ENCODE results near the gene EMC8. TPM values are rescaled to one million over a fixed set of nuclear protein-coding genes. Genes with fewer than 3 reads are reported as not detected.

Gene EMC8
- total RNA-seq, 1 donor from 2014 or later = 26.3 TPM

DNA sequence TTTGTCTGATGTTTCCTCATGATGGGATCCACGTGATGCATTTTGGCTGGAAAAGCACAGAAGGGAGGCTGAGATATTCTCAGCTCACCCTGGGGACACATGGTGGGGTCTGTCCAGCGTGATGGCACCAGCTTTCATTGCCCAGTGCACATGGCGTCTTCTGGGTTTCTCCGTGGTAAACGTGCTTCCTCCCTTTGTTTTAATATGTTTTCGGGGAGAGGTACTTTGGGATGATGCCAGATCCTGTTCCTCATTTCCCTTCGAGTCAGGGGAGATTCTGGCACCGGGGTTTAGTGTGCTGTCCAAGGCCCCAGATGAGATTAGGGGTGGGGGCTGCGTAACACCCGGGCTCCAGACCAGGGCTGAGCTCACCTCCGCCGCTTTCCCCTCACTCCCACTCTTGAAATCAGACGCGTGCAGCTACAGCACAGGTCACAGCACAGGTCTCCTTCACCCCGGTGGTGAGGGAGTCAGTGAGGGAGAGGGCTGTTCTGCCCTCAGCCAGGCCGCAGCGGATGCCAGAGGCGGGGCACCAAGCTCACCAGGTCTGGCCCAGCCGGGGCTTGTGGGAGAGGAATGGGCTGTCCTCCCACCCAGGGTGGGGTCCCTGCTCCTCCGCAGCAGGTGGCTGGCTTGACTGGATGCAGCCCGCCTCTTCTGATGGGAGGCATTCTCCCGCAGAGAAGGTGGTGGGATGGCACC, 34.0 kb upstream of the EMC8 start:
- H3K36me3 ChIP-seq (ENCODE audit: control insufficient read depth, insufficient read depth, low read length) = no peaks in the 10 kb centered on the region
- no peak overlapping the region for H3K4me3 ChIP-seq (ENCODE audit: low read depth, low read length)
- TF ChIP-seq, protein P1, sequence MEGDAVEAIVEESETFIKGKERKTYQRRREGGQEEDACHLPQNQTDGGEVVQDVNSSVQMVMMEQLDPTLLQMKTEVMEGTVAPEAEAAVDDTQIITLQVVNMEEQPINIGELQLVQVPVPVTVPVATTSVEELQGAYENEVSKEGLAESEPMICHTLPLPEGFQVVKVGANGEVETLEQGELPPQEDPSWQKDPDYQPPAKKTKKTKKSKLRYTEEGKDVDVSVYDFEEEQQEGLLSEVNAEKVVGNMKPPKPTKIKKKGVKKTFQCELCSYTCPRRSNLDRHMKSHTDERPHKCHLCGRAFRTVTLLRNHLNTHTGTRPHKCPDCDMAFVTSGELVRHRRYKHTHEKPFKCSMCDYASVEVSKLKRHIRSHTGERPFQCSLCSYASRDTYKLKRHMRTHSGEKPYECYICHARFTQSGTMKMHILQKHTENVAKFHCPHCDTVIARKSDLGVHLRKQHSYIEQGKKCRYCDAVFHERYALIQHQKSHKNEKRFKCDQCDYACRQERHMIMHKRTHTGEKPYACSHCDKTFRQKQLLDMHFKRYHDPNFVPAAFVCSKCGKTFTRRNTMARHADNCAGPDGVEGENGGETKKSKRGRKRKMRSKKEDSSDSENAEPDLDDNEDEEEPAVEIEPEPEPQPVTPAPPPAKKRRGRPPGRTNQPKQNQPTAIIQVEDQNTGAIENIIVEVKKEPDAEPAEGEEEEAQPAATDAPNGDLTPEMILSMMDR (IDR thresholded peaks at IDR 0.05; ENCODE audit: insufficient read depth, low read length, severe bottlenecking) = no peak
- FAIRE-seq = no peak
- no peak for DNase-seq (ENCODE audit: low read depth)
- peaks cover 1% of the 10 kb centered on the region for H3K27me3 ChIP-seq (ENCODE audit: control insufficient read depth, insufficient read depth, low read length)

DNA sequence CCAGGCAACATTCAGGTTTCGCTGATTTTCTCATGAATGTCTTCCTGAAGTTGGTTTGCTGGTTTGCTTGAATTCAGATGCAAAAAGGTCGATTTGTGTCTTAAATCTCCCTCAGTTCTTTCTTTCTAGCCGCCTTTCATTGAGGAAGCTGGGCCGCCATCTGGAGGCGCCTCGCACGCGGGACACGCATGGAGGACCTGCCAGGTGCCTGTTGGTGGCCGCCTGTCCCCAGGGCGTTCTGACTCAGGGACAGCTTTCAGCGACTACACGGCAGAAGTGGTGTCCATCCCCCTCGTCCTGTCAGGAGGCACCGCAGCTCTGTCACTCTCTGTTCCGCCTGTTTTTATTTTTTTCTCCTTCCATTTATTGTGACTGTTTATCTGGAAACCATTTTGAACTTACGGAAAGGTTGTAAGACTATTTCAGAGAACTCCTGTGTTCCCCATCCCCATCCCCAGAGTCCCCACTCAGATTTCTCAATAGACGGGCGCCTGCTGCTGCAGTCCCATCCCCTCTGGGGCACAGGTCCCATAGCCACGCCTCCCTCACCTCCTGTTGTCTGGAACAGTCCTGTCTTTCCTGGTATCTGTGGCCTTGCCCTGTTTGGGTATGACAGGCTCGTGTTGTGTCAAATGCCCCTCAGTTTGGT, 33.4 kb upstream of the EMC8 start:
- DNase-seq (ENCODE audit: low read depth) (no peak), FAIRE-seq (no peak)
- TF ChIP-seq, protein P1 (IDR thresholded peaks at IDR 0.05; ENCODE audit: insufficient read depth, low read length, severe bottlenecking) = no peak
- Histone ChIP-seq H3K27me3 (ENCODE audit: control insufficient read depth, insufficient read depth, low read length) (peaks cover 1% of the 10 kb centered on the region), H3K36me3 (ENCODE audit: control insufficient read depth, insufficient read depth, low read length) (no peaks in the 10 kb centered on the region), H3K4me3 (ENCODE audit: low read depth, low read length) (no peak overlapping the region)

DNA sequence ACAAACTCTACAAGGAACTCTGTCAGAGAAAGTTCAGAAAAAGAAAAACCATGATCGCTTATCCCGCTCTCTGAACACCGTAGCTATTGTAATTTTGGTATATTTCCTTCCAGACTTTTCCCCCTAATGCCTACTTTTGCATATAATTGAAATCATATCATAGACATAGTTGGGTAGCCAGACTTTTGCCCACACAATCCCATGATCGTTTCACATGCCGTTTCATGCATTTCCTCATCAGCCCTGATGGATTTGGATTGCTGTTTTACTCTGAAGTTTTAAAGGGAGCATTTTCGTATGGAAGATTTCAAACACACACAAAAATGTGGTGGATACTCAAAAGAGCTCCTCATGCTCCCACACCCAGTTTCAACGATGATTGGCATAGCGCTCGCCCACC, 31.5 kb upstream of the EMC8 start:
- DNase-seq (ENCODE audit: low read depth) = no peak
- H3K27me3 ChIP-seq (ENCODE audit: control insufficient read depth, insufficient read depth, low read length) = no peaks in the 10 kb centered on the region
- H3K4me3 ChIP-seq (ENCODE audit: low read depth, low read length) = no peak overlapping the region
- TF ChIP-seq, protein P1 (IDR thresholded peaks at IDR 0.05; ENCODE audit: insufficient read depth, low read length, severe bottlenecking) = no peak
- no peaks in the 10 kb centered on the region for H3K36me3 ChIP-seq (ENCODE audit: control insufficient read depth, insufficient read depth, low read length)
- no peak for FAIRE-seq

DNA sequence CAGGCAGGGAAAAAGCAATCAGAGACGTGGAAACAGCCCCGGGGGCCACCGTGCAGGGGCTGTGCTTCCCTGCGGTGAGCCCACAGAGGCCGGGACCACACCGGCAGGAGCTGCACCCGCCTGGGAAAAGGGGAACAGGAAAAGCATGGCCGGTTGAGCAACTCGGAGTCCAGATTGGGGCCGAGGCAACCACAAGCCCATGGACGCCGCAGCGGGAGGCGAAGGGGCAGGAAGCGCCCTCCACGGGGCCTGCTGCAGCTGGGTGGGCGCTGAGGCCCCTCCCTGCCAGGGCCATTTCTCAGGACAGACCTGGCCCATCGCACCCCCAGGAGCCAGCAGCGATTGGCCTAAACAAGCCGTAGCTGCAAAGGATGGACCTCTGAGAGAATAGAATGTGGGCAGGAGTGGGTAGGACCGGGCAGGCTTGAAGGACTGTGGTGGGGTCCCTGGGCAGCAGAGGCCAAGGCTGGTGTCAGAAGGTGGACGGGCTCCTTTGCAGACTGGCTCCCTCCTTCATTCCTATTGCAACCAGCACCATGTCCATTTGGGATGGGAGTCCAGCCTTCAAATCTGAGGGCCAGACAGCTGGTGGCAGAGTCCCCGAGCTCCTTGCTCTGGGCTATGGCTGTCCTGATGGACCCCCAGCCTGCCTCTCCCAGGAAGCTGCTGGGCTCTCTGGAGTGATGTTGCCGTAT, 30.6 kb upstream of the EMC8 start:
- H3K4me3 ChIP-seq (ENCODE audit: low read depth, low read length) = no peak overlapping the region
- FAIRE-seq = no peak
- no peaks in the 10 kb centered on the region for H3K36me3 ChIP-seq (ENCODE audit: control insufficient read depth, insufficient read depth, low read length)
- DNase-seq (ENCODE audit: low read depth) = no peak
- TF ChIP-seq, protein P1 (IDR thresholded peaks at IDR 0.05; ENCODE audit: insufficient read depth, low read length, severe bottlenecking) = no peak
- H3K27me3 ChIP-seq (ENCODE audit: control insufficient read depth, insufficient read depth, low read length) = no peaks in the 10 kb centered on the region

DNA sequence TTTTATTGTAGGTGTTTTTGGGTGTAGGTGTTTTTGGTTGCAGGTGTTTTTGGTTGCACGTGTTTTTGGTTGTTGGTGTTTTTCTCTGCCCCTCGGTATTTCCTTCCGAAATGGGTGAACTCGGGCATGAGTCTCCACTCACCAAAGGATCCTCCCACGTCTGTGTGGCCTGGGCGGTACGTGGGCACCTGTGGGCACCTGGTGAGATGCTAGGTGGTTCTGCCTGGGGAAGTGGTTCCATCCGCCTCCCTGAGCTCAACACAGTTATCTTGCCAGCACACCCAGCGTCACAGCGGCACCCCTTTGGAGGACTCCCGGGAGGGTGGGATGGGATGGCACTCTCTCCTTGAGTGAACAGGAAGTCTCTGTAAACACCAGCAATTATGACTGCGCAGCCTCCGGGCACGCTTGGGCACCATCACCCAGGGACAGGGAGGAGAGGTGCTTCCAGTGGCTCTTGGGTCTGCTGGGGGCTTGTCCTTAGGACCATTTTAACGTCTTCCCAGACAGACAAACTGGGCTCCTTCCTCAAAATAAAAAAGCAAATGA, 29.9 kb upstream of the EMC8 start:
- FAIRE-seq (no peak), DNase-seq (ENCODE audit: low read depth) (no peak)
- Histone ChIP-seq H3K4me3 (ENCODE audit: low read depth, low read length) (no peak overlapping the region), H3K36me3 (ENCODE audit: control insufficient read depth, insufficient read depth, low read length) (no peaks in the 10 kb centered on the region), H3K27me3 (ENCODE audit: control insufficient read depth, insufficient read depth, low read length) (no peaks in the 10 kb centered on the region)
- TF ChIP-seq, protein P1 (IDR thresholded peaks at IDR 0.05; ENCODE audit: insufficient read depth, low read length, severe bottlenecking) = no peak
